Smooth muscle cell (in vitro differentiated cells): Measurements from ENCODE around the gene IFI27L1. TPM values are rescaled to one million over a fixed set of nuclear protein-coding genes. Genes with fewer than 3 reads are reported as not detected.

Experiments used
- DNase-seq: peaks from one replicate; lab custom pipeline; 2025; ENCODE audit not compliant: unreplicated experiment; lab: John Stamatoyannopoulos, UW
- H2AFZ ChIP-seq: fragments of 200-600 bp; sonication (generic); 2 replicates; pipeline ENCODE4 v1.6.0; 2016; ENCODE audit warnings: antibody characterized with exemption, low read depth, mild to moderate bottlenecking
- H3F3A ChIP-seq: fragments of 200-600 bp; sonication (generic); 2 replicates; pipeline ENCODE4 v1.6.0; 2017; ENCODE audit warnings: antibody characterized with exemption, low read depth
- H3K27ac ChIP-seq: fragments of 200-600 bp; sonication (generic); 2 replicates; pipeline ENCODE4 v1.5.1; 2016; ENCODE audit warnings: low read depth, mild to moderate bottlenecking
- H3K27me3 ChIP-seq: fragments of 200-600 bp; sonication (generic); 2 replicates; pipeline ENCODE4 v1.6.1; 2016; ENCODE audit warnings: low read depth, mild to moderate bottlenecking
- H3K36me3 ChIP-seq: fragments of 200-600 bp; sonication (generic); 2 replicates; pipeline ENCODE4 v1.5.1; 2016; ENCODE audit warnings: low read depth
- H3K4me1 ChIP-seq: fragments of 200-600 bp; sonication (generic); 2 replicates; pipeline ENCODE4 v1.5.1; 2016; ENCODE audit warnings: low read depth
- H3K4me2 ChIP-seq: fragments of 200-600 bp; sonication (generic); 2 replicates; pipeline ENCODE4 v1.6.0; 2016; ENCODE audit warnings: mild to moderate bottlenecking
- H3K4me3 ChIP-seq: fragments of 200-600 bp; sonication (generic); 2 replicates; pipeline ENCODE4 v1.5.1; 2016; ENCODE audit warnings: mild to moderate bottlenecking
- H3K79me2 ChIP-seq: fragments of 200-600 bp; sonication (generic); 2 replicates; pipeline ENCODE4 v1.6.0; 2016; ENCODE audit warnings: low read depth, mild to moderate bottlenecking
- H3K9ac ChIP-seq: fragments of 200-600 bp; sonication (generic); 2 replicates; pipeline ENCODE4 v1.6.0; 2016; ENCODE audit warnings: low read depth
- H3K9me3 ChIP-seq: fragments of 200-600 bp; sonication (generic); replicated peaks from 2 replicates; pipeline ENCODE4 v1.5.1; 2016; ENCODE audit warnings: low read depth
- H4K20me1 ChIP-seq: fragments of 200-600 bp; sonication (generic); 2 replicates; pipeline ENCODE4 v1.6.0; 2016; ENCODE audit warnings: low read depth
- CTCF ChIP-seq: fragments of 200-600 bp; sonication (generic); IDR thresholded peaks from 2 replicates; pipeline ENCODE4 v1.5.1; 2017; ENCODE audit warnings: borderline replicate concordance, mild to moderate bottlenecking, antibody characterized with exemption; ENCODE audit not compliant: insufficient read depth, poor library complexity, severe bottlenecking
- WGBS: methylation state at CpG from one replicate; pipeline ENCODE4 v1.1.7; 2016; ENCODE audit warnings: low lambda C conversion rate; 5-methylcytosine and 5-hydroxymethylcytosine counted together
- polyA plus RNA-seq: library from polyadenylated mRNA; unstranded; fragments of >200 nt; fragmentation: Nextera tagmentation; extraction: Ambion mirVana; gene quantifications from 2 replicates; pipeline ENCODE4 v1.2.1, GENCODE V29; 2016
- total RNA-seq: library from RNA; depleted of rRNA; stranded (reverse); fragments of >200 nt; gene quantifications from 2 replicates; pipeline ENCODE4 v1.2.3, GENCODE V29; 2014

Gene IFI27L1
- total and polyA plus RNA-seq, 2 experiments from 2014 or later = 2.9 to 38.2 TPM

- DNase-seq = no peak
- Histone ChIP-seq H3K4me1 (no peaks in the 10 kb centered on the region), H3K79me2 (no peaks in the 10 kb centered on the region), H3K9ac (no peak overlapping the region), H3K36me3 (no peaks in the 10 kb centered on the region), H3K4me2 (no peak overlapping the region), H3K27me3 (no peaks in the 10 kb centered on the region), H3K4me3 (no peak overlapping the region), H3K27ac (no peak overlapping the region), H4K20me1 (no peaks in the 10 kb centered on the region), H3F3A (no peaks in the 10 kb centered on the region), H2AFZ (no peak overlapping the region), H3K9me3 (no peaks in the 10 kb centered on the region)
- WGBS = 83% methylated on average over 5 of the region's 5 CpGs
- no peak for TF ChIP-seq CTCF
Observed at GRCh38 chr14:94120667-94121340, 39.7 kb downstream of the IFI27L1 start.

GRCh38 chr14:94121485-94121884 is 40.4 kb downstream of the IFI27L1 start:
- Histone ChIP-seq H3K4me2 (no peak overlapping the region), H3K27ac (no peak overlapping the region)
- WGBS = 69% methylated on average over 3 of the region's 3 CpGs

GRCh38 chr14:94122438-94122837 is 41.3 kb downstream of the IFI27L1 start:
- 72% methylated on average over 3 of the region's 3 CpGs for WGBS
- no peaks in the 10 kb centered on the region for H3K79me2 ChIP-seq
- H4K20me1 ChIP-seq = no peaks in the 10 kb centered on the region
- H3K27ac ChIP-seq = no peak overlapping the region
- no peak overlapping the region for H2AFZ ChIP-seq
- H3F3A ChIP-seq = no peaks in the 10 kb centered on the region
- H3K9me3 ChIP-seq = no peaks in the 10 kb centered on the region
- H3K4me1 ChIP-seq = no peaks in the 10 kb centered on the region
- H3K4me3 ChIP-seq = no peak overlapping the region
- no peak for DNase-seq
- H3K4me2 ChIP-seq = no peak overlapping the region
- no peaks in the 10 kb centered on the region for H3K27me3 ChIP-seq
- no peak for TF ChIP-seq CTCF
- no peaks in the 10 kb centered on the region for H3K36me3 ChIP-seq
- no peak overlapping the region for H3K9ac ChIP-seq

More at GRCh38 chr14:94121485-94121884, 40.4 kb downstream of the IFI27L1 start:
- no peak for TF ChIP-seq CTCF
- no peaks in the 10 kb centered on the region for H3K4me1 ChIP-seq
- no peaks in the 10 kb centered on the region for H3K36me3 ChIP-seq
- H3K27me3 ChIP-seq = no peaks in the 10 kb centered on the region
- no peak for DNase-seq
- no peak overlapping the region for H3K4me3 ChIP-seq
- H3K79me2 ChIP-seq = no peaks in the 10 kb centered on the region
- no peaks in the 10 kb centered on the region for H3K9me3 ChIP-seq
- no peak overlapping the region for H2AFZ ChIP-seq
- no peaks in the 10 kb centered on the region for H3F3A ChIP-seq
- no peak overlapping the region for H3K9ac ChIP-seq
- H4K20me1 ChIP-seq = no peaks in the 10 kb centered on the region

- Histone ChIP-seq H3K27me3 (no peaks in the 10 kb centered on the region), H4K20me1 (no peaks in the 10 kb centered on the region), H3K9ac (no peak overlapping the region), H3K9me3 (no peaks in the 10 kb centered on the region), H3K4me2 (no peak overlapping the region), H2AFZ (no peak overlapping the region), H3K36me3 (no peaks in the 10 kb centered on the region), H3K4me1 (no peaks in the 10 kb centered on the region), H3F3A (no peaks in the 10 kb centered on the region), H3K27ac (no peak overlapping the region), H3K4me3 (no peak overlapping the region), H3K79me2 (no peaks in the 10 kb centered on the region)
- no peak for DNase-seq
- no peak for TF ChIP-seq CTCF
- WGBS = 91% methylated on average over 9 of the region's 9 CpGs
Observed at GRCh38 chr14:94123296-94123695, 42.2 kb downstream of the IFI27L1 start.
